Endodermal cell (in vitro differentiated cells): ENCODE measurements around the gene UBE2J1. TPM values are rescaled to one million over a fixed set of nuclear protein-coding genes. Genes with fewer than 3 reads are reported as not detected.

Experiments
- DNase-seq: peaks from one replicate; pipeline ENCODE4 v3.0.0-alpha.2; 2017
- H3K27ac ChIP-seq: 2 replicates; pipeline ENCODE4 v1.5.1; 2013; ENCODE audit warnings: mild to moderate bottlenecking, low read depth, low read length, moderate library complexity
- H3K27me3 ChIP-seq: 2 replicates; pipeline ENCODE4 v1.6.1; 2013; ENCODE audit warnings: mild to moderate bottlenecking, low read length, moderate library complexity; ENCODE audit not compliant: insufficient read depth, control insufficient read depth, poor library complexity, severe bottlenecking
- H3K36me3 ChIP-seq: 2 replicates; pipeline ENCODE4 v1.7.0; 2013; ENCODE audit warnings: mild to moderate bottlenecking, low read length, moderate library complexity; ENCODE audit not compliant: control insufficient read depth, insufficient read depth
- H3K4me1 ChIP-seq: one replicate; pipeline ENCODE4 v1.7.0; 2013; ENCODE audit warnings: low read length; ENCODE audit not compliant: control insufficient read depth, insufficient read depth
- H3K4me3 ChIP-seq: 2 replicates; pipeline ENCODE4 v1.5.1; 2013; ENCODE audit warnings: mild to moderate bottlenecking, low read length, moderate library complexity
- H3K9ac ChIP-seq: 2 replicates; pipeline ENCODE4 v1.6.1; 2013; ENCODE audit warnings: mild to moderate bottlenecking, low read length, moderate library complexity; ENCODE audit not compliant: poor library complexity, severe bottlenecking; ENCODE audit errors: extremely low read depth
- H3K9me3 ChIP-seq: 2 replicates; pipeline ENCODE4 v1.6.1; 2013; ENCODE audit warnings: mild to moderate bottlenecking, low read length, moderate library complexity; ENCODE audit not compliant: control insufficient read depth
- H3K27ac Mint-ChIP-seq: 2 replicates; pipeline ENCODE4 v1.8.0; 2020; ENCODE audit warnings: mixed read lengths
- H3K27me3 Mint-ChIP-seq: 2 replicates; pipeline ENCODE4 v1.8.0; 2021; ENCODE audit warnings: mild to moderate bottlenecking, mixed read lengths; ENCODE audit not compliant: insufficient read depth
- H3K36me3 Mint-ChIP-seq: 2 replicates; pipeline ENCODE4 v1.8.0; 2020; ENCODE audit warnings: low read depth, mixed read lengths
- H3K4me1 Mint-ChIP-seq: 2 replicates; pipeline ENCODE4 v1.8.0; 2020; ENCODE audit warnings: mixed read lengths
- H3K4me3 Mint-ChIP-seq: 2 replicates; pipeline ENCODE4 v1.8.0; 2020; ENCODE audit warnings: mild to moderate bottlenecking, moderate library complexity, mixed read lengths
- H3K9me3 Mint-ChIP-seq: 2 replicates; pipeline ENCODE4 v1.8.0; 2020; ENCODE audit warnings: mild to moderate bottlenecking, mixed read lengths
- CTCF ChIP-seq: fragments of 200-600 bp; sonication (generic); conservative IDR thresholded peaks from 2 replicates; pipeline ENCODE4 v1.5.0; 2021; ENCODE audit warnings: antibody characterized with exemption, mild to moderate bottlenecking
- WGBS, 2 experiments: methylation state at CpG; one replicate each; pipeline versions ENCODE4 v1.1.5 to v1.1.7; 2013; ENCODE audit warnings: missing lambda C conversion rate in 2 of 2, mixed read lengths in 1 of 2; ENCODE audit not compliant: insufficient coverage in 1 of 2, insufficient read length in 1 of 2; 5-methylcytosine and 5-hydroxymethylcytosine counted together
- total RNA-seq, 2 donors: library from RNA; stranded (reverse); fragmentation: NEBNext Ultra II Directional in 1 of 2; extraction: Animal tissue kit (Norgen Biotek cat#: 25700) in 1 of 2; gene quantifications; 2 replicates in 1 of 2; 3 replicates in 1 of 2; pipeline ENCODE4 v1.2.1, GENCODE V29; 2021

The UBE2J1 gene
- total RNA-seq, 2 donors from 2014 or later = 20.1 to 21.9 TPM

DNA sequence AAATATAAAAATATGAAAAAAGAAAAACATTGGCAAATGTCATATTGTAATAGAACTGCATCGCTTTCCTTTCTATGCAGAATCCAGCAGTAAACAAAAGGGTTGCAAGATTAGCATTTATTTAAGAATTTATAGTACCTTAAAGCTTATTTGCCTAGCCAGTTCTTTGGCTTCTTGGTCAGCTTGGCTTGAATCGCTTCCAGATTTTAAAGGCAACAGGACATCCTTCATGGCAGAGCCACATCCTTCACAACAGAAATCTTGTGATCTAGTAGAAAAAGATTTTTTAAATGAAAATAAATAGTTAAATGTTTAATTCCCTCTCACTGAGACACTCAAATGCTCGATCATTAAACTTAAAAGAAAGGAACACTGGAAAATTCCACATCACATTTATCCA lies 17.4 kb downstream of the UBE2J1 start:
- Mint-ChIP-seq H3K4me3 (no peak overlapping the region), H3K27me3 (no peaks in the 10 kb centered on the region), H3K36me3 (peaks cover 37% of the 10 kb centered on the region), H3K9me3 (no peaks in the 10 kb centered on the region), H3K27ac (no peak overlapping the region), H3K4me1 (no peaks in the 10 kb centered on the region)
- H3K9me3 ChIP-seq = no peaks in the 10 kb centered on the region
- H3K27me3 ChIP-seq = no peaks in the 10 kb centered on the region
- DNase-seq = no peak
- 93% methylated on average over 3 of the region's 3 CpGs; no CpG with 5 or more reads in 1 of the 2 experiments for WGBS, 2 experiments
- H3K4me3 ChIP-seq = no peak overlapping the region
- peaks cover 68% of the 10 kb centered on the region for H3K36me3 ChIP-seq
- no peak for TF ChIP-seq CTCF
- no peaks in the 10 kb centered on the region for H3K4me1 ChIP-seq
- no peak overlapping the region for H3K9ac ChIP-seq
- no peak overlapping the region for H3K27ac ChIP-seq

DNA sequence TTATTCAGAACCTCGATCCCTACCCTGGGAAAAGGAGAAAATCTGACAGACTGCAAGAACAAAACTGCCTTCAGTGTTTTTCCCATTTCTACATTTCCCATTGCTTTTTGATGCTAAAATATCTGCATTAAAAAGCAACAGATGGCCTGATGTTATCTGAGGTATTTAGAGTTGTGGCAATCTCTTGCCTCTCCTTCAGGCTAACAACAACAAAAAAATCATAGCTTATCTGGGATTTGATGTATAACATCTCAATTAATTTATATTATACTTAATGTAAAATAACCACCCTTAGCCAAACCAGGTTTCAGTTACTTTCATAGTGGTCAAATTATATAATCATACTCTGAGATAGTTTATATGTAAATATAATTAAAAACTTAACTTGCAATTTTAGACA lies 21.6 kb downstream of the UBE2J1 start:
- WGBS, 2 experiments = 92% methylated on average over 1 of the region's 1 CpG; no CpG with 5 or more reads in 1 of the 2 experiments
- no peaks in the 10 kb centered on the region for H3K9me3 Mint-ChIP-seq
- Histone ChIP-seq H3K36me3 (peaks cover 76% of the 10 kb centered on the region), H3K27me3 (no peaks in the 10 kb centered on the region), H3K27ac (no peak overlapping the region), H3K9me3 (no peaks in the 10 kb centered on the region), H3K4me3 (no peak overlapping the region), H3K9ac (no peak overlapping the region), H3K4me1 (no peaks in the 10 kb centered on the region)
- TF ChIP-seq CTCF = no peak
- H3K4me1 Mint-ChIP-seq = no peaks in the 10 kb centered on the region
- no peak overlapping the region for H3K27ac Mint-ChIP-seq
- DNase-seq = no peak
- H3K4me3 Mint-ChIP-seq = no peak overlapping the region
- H3K36me3 Mint-ChIP-seq = peaks cover 24% of the 10 kb centered on the region
- no peaks in the 10 kb centered on the region for H3K27me3 Mint-ChIP-seq

GRCh38 chr6:89328976-89329375 lies 23.5 kb downstream of the UBE2J1 start:
- peaks cover 63% of the 10 kb centered on the region for H3K36me3 ChIP-seq

More at GRCh38 chr6:89328976-89329375, 23.5 kb downstream of the UBE2J1 start:
- no peaks in the 10 kb centered on the region for H3K9me3 ChIP-seq
- no peak overlapping the region for H3K27ac ChIP-seq
- H3K27me3 Mint-ChIP-seq = no peaks in the 10 kb centered on the region
- H3K4me1 ChIP-seq = no peaks in the 10 kb centered on the region
- H3K9me3 Mint-ChIP-seq = no peaks in the 10 kb centered on the region
- H3K36me3 Mint-ChIP-seq = peaks cover 22% of the 10 kb centered on the region
- H3K27me3 ChIP-seq = no peaks in the 10 kb centered on the region
- no peak overlapping the region for H3K27ac Mint-ChIP-seq
- no peak overlapping the region for H3K4me3 Mint-ChIP-seq
- no peak for DNase-seq
- no peak for TF ChIP-seq CTCF
- WGBS, 2 experiments = no CpG with 5 or more reads among the region's 1 CpG
- H3K9ac ChIP-seq = no peak overlapping the region
- no peaks in the 10 kb centered on the region for H3K4me1 Mint-ChIP-seq
- no peak overlapping the region for H3K4me3 ChIP-seq
